ENCODE measurements around the gene MRPL42.

GRCh38 chr12:93514853-93515252, 47.5 kb downstream of the MRPL42 start:
- TF ChIP-seq, protein P1, sequence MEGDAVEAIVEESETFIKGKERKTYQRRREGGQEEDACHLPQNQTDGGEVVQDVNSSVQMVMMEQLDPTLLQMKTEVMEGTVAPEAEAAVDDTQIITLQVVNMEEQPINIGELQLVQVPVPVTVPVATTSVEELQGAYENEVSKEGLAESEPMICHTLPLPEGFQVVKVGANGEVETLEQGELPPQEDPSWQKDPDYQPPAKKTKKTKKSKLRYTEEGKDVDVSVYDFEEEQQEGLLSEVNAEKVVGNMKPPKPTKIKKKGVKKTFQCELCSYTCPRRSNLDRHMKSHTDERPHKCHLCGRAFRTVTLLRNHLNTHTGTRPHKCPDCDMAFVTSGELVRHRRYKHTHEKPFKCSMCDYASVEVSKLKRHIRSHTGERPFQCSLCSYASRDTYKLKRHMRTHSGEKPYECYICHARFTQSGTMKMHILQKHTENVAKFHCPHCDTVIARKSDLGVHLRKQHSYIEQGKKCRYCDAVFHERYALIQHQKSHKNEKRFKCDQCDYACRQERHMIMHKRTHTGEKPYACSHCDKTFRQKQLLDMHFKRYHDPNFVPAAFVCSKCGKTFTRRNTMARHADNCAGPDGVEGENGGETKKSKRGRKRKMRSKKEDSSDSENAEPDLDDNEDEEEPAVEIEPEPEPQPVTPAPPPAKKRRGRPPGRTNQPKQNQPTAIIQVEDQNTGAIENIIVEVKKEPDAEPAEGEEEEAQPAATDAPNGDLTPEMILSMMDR (IDR thresholded peaks at IDR 0.05): no peak
- no peak for TF ChIP-seq POLR2A (IDR thresholded peaks at IDR 0.05; ENCODE audit: low read depth)
- no peak for TF ChIP-seq POLR2AphosphoS5 (IDR thresholded peaks at IDR 0.05)
- no peak for TF ChIP-seq EP300 (IDR thresholded peaks at IDR 0.05)

Data from esophagus muscularis mucosa (tissue), 4 donors.